SK-N-SH (cell line): ENCODE data around the gene TCF12.
"Not testable (repeated sequence)": the region's sequence is repeated elsewhere in the genome, so short reads cannot be mapped to it uniquely, and the experiment has no call there.

Experiments used
- CTCF ChIP-seq: fragments of 200-600 bp; sonication (generic); IDR thresholded peaks from 2 replicates; pipeline ENCODE4 v1.6.1; 2017; ENCODE audit warnings: antibody characterized with exemption, mild to moderate bottlenecking, moderate library complexity
- EP300 ChIP-seq, 2 experiments: IDR thresholded peaks; 2 replicates each; pipeline versions ENCODE4 v1.4.0 to v1.6.1; 2012; ENCODE audit warnings: borderline replicate concordance in 1 of 2, low read depth in 1 of 2, low read length in 1 of 2
- EZH2phosphoT487 ChIP-seq: fragments of 200-600 bp; sonication (generic); IDR thresholded peaks from 2 replicates; pipeline ENCODE4 v1.6.1; 2017; ENCODE audit warnings: low read depth, mixed run types, mild to moderate bottlenecking, antibody characterized with exemption, moderate library complexity, borderline replicate concordance
- NRF1 ChIP-seq: IDR thresholded peaks from 2 replicates; pipeline ENCODE4 v1.6.1; 2012; ENCODE audit warnings: low read depth, mild to moderate bottlenecking, low read length
- POLR2AphosphoS5 ChIP-seq: IDR thresholded peaks from 2 replicates; pipeline ENCODE4 v1.6.1; 2012; ENCODE audit warnings: low read depth, low read length
- REST ChIP-seq: IDR thresholded peaks from 2 replicates; pipeline ENCODE4 v1.6.1; 2012; ENCODE audit warnings: mild to moderate bottlenecking, low read depth, low read length, moderate library complexity
- RFX5 ChIP-seq: IDR thresholded peaks from 2 replicates; pipeline ENCODE4 v1.6.1; 2012; ENCODE audit warnings: mild to moderate bottlenecking, improper control_type of control experiment, low read length
- SMC3 ChIP-seq: IDR thresholded peaks from 2 replicates; pipeline ENCODE4 v1.6.1; 2012; ENCODE audit warnings: low read depth, low read length, improper control_type of control experiment
- YY1 ChIP-seq: IDR thresholded peaks from 2 replicates; pipeline ENCODE4 v1.4.0; 2012; ENCODE audit warnings: low read depth, mild to moderate bottlenecking

- TF ChIP-seq POLR2AphosphoS5; CTCF; EP300 (IDR thresholded peaks at IDR 0.05; ENCODE audit: borderline replicate concordance in 1 of 2, low read depth in 1 of 2, low read length in 1 of 2); NRF1; RFX5; EZH2phosphoT487; SMC3; YY1; REST: not testable (repeated sequence)
Observed at GRCh38 chr15:57150866-57151203, 232.4 kb downstream of the TCF12 start.
